Measurements from ENCODE around the gene BANP. TPM values are rescaled to one million over a fixed set of nuclear protein-coding genes. Genes with fewer than 3 reads are reported as not detected.
"Not testable (repeated sequence)": the region's sequence is repeated elsewhere in the genome, so short reads cannot be mapped to it uniquely, and the experiment has no call there.

Gene BANP
- total and polyA plus RNA-seq, 2 of the 8 experiments (the other 6 are each of a cell fraction or from before 2014, with no cell fraction given), result 25.8 to 39.8 TPM

- TF ChIP-seq SP2 (IDR thresholded peaks at IDR 0.05; ENCODE audit: low read length), result no peak
- TF ChIP-seq TEAD4 (IDR thresholded peaks at IDR 0.05; ENCODE audit: low read depth, low read length), result no peak
- no peak for TF ChIP-seq SRF (IDR thresholded peaks at IDR 0.05; ENCODE audit: low read depth, low read length)
- TF ChIP-seq E2F6 (IDR thresholded peaks at IDR 0.05), result no peak
- TF ChIP-seq GABPA (IDR thresholded peaks at IDR 0.05; ENCODE audit: borderline replicate concordance, insufficient read depth, low read length), result no peak
Measured at GRCh38 chr16:88108762-88109161, 157.5 kb downstream of the BANP start (continued).

GRCh38 chr16:88109726-88110621, 158.7 kb downstream of the BANP start:
- H2AFZ ChIP-seq (ENCODE audit: low read length); H4K91ac ChIP-seq (replicated peaks; ENCODE audit: insufficient read length, low read length); H3K27ac ChIP-seq (ENCODE audit: low read depth, low read length); H3K14ac ChIP-seq (ENCODE audit: insufficient read length); H2AK5ac ChIP-seq (ENCODE audit: low read depth, low read length); H2BK120ac ChIP-seq (replicated peaks; ENCODE audit: low read depth, low read length); H3K23ac ChIP-seq (ENCODE audit: insufficient read length); CTCF ChIA-PET (ENCODE audit: partially characterized antibody); H2BK12ac ChIP-seq (ENCODE audit: low read depth, low read length); H3K4me1 ChIP-seq (replicated peaks in 1 of 4; ENCODE audit: control insufficient read depth in 3 of 4, insufficient read depth in 4 of 4, low read length in 3 of 4); FAIRE-seq; H3K56ac ChIP-seq (replicated peaks; ENCODE audit: insufficient read length, low read depth, low read length); H4K5ac ChIP-seq (ENCODE audit: insufficient read length, low read depth, low read length); H4K20me1 ChIP-seq (replicated peaks in 1 of 2; ENCODE audit: control insufficient read depth in 1 of 2, insufficient read depth in 2 of 2, low read length in 2 of 2); H4K8ac ChIP-seq (ENCODE audit: extremely low read depth, insufficient read depth, low read length); H2BK20ac ChIP-seq (ENCODE audit: low read length); H3K4me3 ChIP-seq (ENCODE audit: extremely low read depth in 1 of 4, insufficient read depth in 2 of 4, low read depth in 3 of 4, low read length in 4 of 4); H3K36me3 ChIP-seq (ENCODE audit: control insufficient read depth in 2 of 4, insufficient read depth in 4 of 4, low read length in 3 of 4); DNase-seq (ENCODE audit: low read depth in 1 of 2, low spot score in 2 of 2); H3K9ac ChIP-seq (replicated peaks in 1 of 4; ENCODE audit: extremely low read depth in 1 of 4, low read depth in 3 of 4, low read length in 3 of 4); H3K79me2 ChIP-seq (ENCODE audit: control insufficient read depth in 1 of 2, insufficient read depth in 2 of 2, low read length in 2 of 2); H3K27me3 ChIP-seq (replicated peaks in 1 of 4; ENCODE audit: control insufficient read depth in 3 of 4, extremely low read depth in 1 of 4, insufficient read depth in 3 of 4, low read length in 3 of 4); H2BK5ac ChIP-seq (ENCODE audit: low read depth, low read length); H3K23me2 ChIP-seq (ENCODE audit: low read depth, low read length); POLR2A ChIA-PET (ENCODE audit: partially characterized antibody); H3K79me1 ChIP-seq (ENCODE audit: low read depth, low read length); H3K18ac ChIP-seq (ENCODE audit: extremely low read depth, low read length); H3K4ac ChIP-seq (replicated peaks; ENCODE audit: insufficient read length, low read depth, low read length); H3K4me2 ChIP-seq (ENCODE audit: insufficient read depth in 1 of 2, low read depth in 2 of 2, low read length in 2 of 2); H3K9me3 ChIP-seq (ENCODE audit: insufficient read depth in 2 of 2, low read depth in 1 of 2, low read length in 1 of 2); H2BK15ac ChIP-seq (ENCODE audit: low read length): not testable (repeated sequence)
- WGBS, 2 experiments (ENCODE audit: extremely low coverage in 1 of 2, insufficient coverage in 1 of 2, insufficient read length in 1 of 2, insufficient replicate concordance in 2 of 2, low coverage in 1 of 2, low lambda C conversion rate in 2 of 2, missing lambda C conversion rate in 1 of 2), result 87% methylated on average over 24 of the region's 28 CpGs; no CpG with 5 or more reads in 1 of the 2 experiments
